K562 (cell line): ENCODE results near the gene NUP160. TPM values are rescaled to one million over a fixed set of nuclear protein-coding genes. Genes with fewer than 3 reads are reported as not detected.

Experiments
- ATAC-seq: fragments of 200-7000 bp; cut with Tn5 transposase; 3 replicates; pipeline ENCODE4 v1.9.1; 2020; ENCODE audit warnings: moderate library complexity
- BruUV-seq: library from RNA; stranded (reverse); fragments of 400-500 nt; replicated peaks from 2 replicates; lab custom pipeline; 2021; lab: Mats Ljungman, UMichigan
- CTCF ChIA-PET: fragments of 300-600 bp; formaldehyde crosslinking; extraction: SDS; loops from one replicate; lab custom pipeline; 2021; ENCODE audit warnings: low intra/inter-chr PET ratio; lab: Yijun Ruan, JAX
- POLR2A ChIA-PET: fragments of 300-600, 350-650 bp; sonication (Branson Sonifier 250); formaldehyde crosslinking; extraction: SDS; loops from one replicate; lab custom pipeline; 2021; ENCODE audit warnings: antibody characterized with exemption, inconsistent platforms; lab: Yijun Ruan, JAX
- DNase-seq, 4 experiments: peaks; one replicate each; pipeline versions ENCODE4 v3.0.0 to v3.0.0-alpha.2; 2011 to 2018; ENCODE audit warnings: low spot score in 3 of 4, mixed read lengths in 3 of 4; ENCODE audit errors: extremely low read depth in 1 of 4
- FAIRE-seq: peaks from 2 replicates; lab custom pipeline; 2011; peaks lifted over from hg19 to GRCh38; lab: Jason Lieb, UNC
- H2AFZ ChIP-seq: 2 replicates; pipeline ENCODE4 v1.6.0; 2011; ENCODE audit warnings: low read depth, low read length, control low read depth, inconsistent platforms
- H3K27ac ChIP-seq: fragments of 200-600 bp; 3 replicates; pipeline ENCODE4 v1.8.0; 2011; ENCODE audit warnings: low read depth, mild to moderate bottlenecking, control low read depth, inconsistent platforms, low read length, moderate library complexity, mixed read lengths; ENCODE audit errors: extremely low read depth
- H3K27me3 ChIP-seq, 2 experiments: fragments of 300-600 bp in 1 of 2; 2 replicates in 1 of 2; 3 replicates in 1 of 2; pipeline versions ENCODE4 v1.6.0 to v1.8.0; 2011; ENCODE audit warnings: inconsistent platforms in 2 of 2, low read length in 2 of 2, mild to moderate bottlenecking in 1 of 2, mixed read lengths in 1 of 2, moderate library complexity in 1 of 2; ENCODE audit not compliant: control insufficient read depth in 2 of 2, insufficient read depth in 2 of 2
- H3K36me3 ChIP-seq: fragments of 300-600 bp; 3 replicates; pipeline ENCODE4 v1.8.0; 2011; ENCODE audit warnings: mild to moderate bottlenecking, low read length, inconsistent platforms; ENCODE audit not compliant: control insufficient read depth, insufficient read depth
- H3K4me1 ChIP-seq, 2 experiments: fragments of 200-600 bp in 1 of 2; replicated peaks in 1 of 2; 2 replicates in 1 of 2; 3 replicates in 1 of 2; pipeline versions ENCODE4 v1.5.1 to v1.8.0; 2011; ENCODE audit warnings: inconsistent platforms in 2 of 2, low read length in 2 of 2, mild to moderate bottlenecking in 1 of 2, mixed read lengths in 1 of 2, moderate library complexity in 1 of 2; ENCODE audit not compliant: control insufficient read depth in 2 of 2, insufficient read depth in 2 of 2
- H3K4me2 ChIP-seq: 2 replicates; pipeline ENCODE4 v1.6.1; 2011; ENCODE audit warnings: low read length, control low read depth, inconsistent platforms, mixed read lengths; ENCODE audit not compliant: insufficient read depth
- H3K4me3 ChIP-seq: fragments of 200-600 bp; sonication (generic), shearing (Covaris generic); 2 replicates; pipeline ENCODE4 v1.5.1; 2016; ENCODE audit warnings: control low read depth, inconsistent platforms
- H3K79me2 ChIP-seq: fragments of 200-600 bp; 3 replicates; pipeline ENCODE4 v1.8.0; 2011; ENCODE audit warnings: low read length, inconsistent platforms; ENCODE audit not compliant: control insufficient read depth, insufficient read depth
- H3K9ac ChIP-seq, 2 experiments: 2 replicates each; pipeline versions ENCODE4 v1.6.0 to v1.6.1; 2011; ENCODE audit warnings: low read depth in 2 of 2, low read length in 2 of 2, control low read depth in 1 of 2, inconsistent platforms in 1 of 2, mild to moderate bottlenecking in 1 of 2, mixed read lengths in 1 of 2; ENCODE audit not compliant: insufficient read depth in 1 of 2
- H3K9me1 ChIP-seq: one replicate; pipeline ENCODE4 v1.6.0; 2011; ENCODE audit warnings: inconsistent platforms, mild to moderate bottlenecking, low read length, moderate library complexity; ENCODE audit not compliant: control insufficient read depth, insufficient read depth
- H3K9me3 ChIP-seq: replicated peaks from 2 replicates; pipeline ENCODE4 v1.5.1; 2011; ENCODE audit warnings: low read depth, low read length, inconsistent platforms; ENCODE audit not compliant: control insufficient read depth, insufficient read depth
- H4K20me1 ChIP-seq: replicated peaks from 2 replicates; pipeline ENCODE4 v1.6.1; 2011; ENCODE audit warnings: low read length, inconsistent platforms, mixed read lengths; ENCODE audit not compliant: control insufficient read depth, insufficient read depth
- ARID4B ChIP-seq: sonication (generic); formaldehyde crosslinking; IDR thresholded peaks from 2 replicates; pipeline ENCODE4 v1.8.0; 2022; ENCODE audit warnings: mild to moderate bottlenecking, missing genetic modification reagents
- ETV1 ChIP-seq: fragments of 450-650 bp; conservative IDR thresholded peaks from 2 replicates; pipeline ENCODE4 v1.6.1; 2016; ENCODE audit warnings: missing genetic modification characterization, control low read depth, low read depth, missing compliant biosample characterization
- FOXJ3 ChIP-seq: sonication (generic); formaldehyde crosslinking; IDR thresholded peaks from 2 replicates; pipeline ENCODE4 v1.4.0; 2020; ENCODE audit warnings: mild to moderate bottlenecking, missing genetic modification reagents
- GATAD2B ChIP-seq: fragments of 450-650 bp; IDR thresholded peaks from 2 replicates; pipeline ENCODE4 v1.6.1; 2017; ENCODE audit warnings: mild to moderate bottlenecking, borderline replicate concordance
- HDAC8 ChIP-seq: fragments of 450-650 bp; IDR thresholded peaks from 2 replicates; pipeline ENCODE4 v1.6.1; 2016; ENCODE audit warnings: mild to moderate bottlenecking, missing genetic modification characterization, moderate library complexity, missing compliant biosample characterization
- MCM3 ChIP-seq: fragments of 450-650 bp; IDR thresholded peaks from 2 replicates; pipeline ENCODE4 v1.6.1; 2016
- NFE2 ChIP-seq: IDR thresholded peaks from 2 replicates; pipeline ENCODE4 v1.6.1; 2014; ENCODE audit warnings: antibody characterized with exemption, low read depth
- ZBTB12 ChIP-seq: fragments of 250-450 bp; sonication (Bioruptor Pico); IDR thresholded peaks from 2 replicates; pipeline ENCODE4 v1.4.0; 2020
- ZBTB8A ChIP-seq: fragments of 450-650 bp; IDR thresholded peaks from 2 replicates; pipeline ENCODE4 v1.6.1; 2018; ENCODE audit warnings: mild to moderate bottlenecking, moderate library complexity; ENCODE audit not compliant: partially characterized antibody
- ZEB2 ChIP-seq: fragments of 450-650 bp; IDR thresholded peaks from 2 replicates; pipeline ENCODE4 v1.6.1; 2016
- ZNF586 ChIP-seq: fragments of 450-650 bp; formaldehyde crosslinking; conservative IDR thresholded peaks from 2 replicates; pipeline ENCODE4 v1.4.0; 2020; ENCODE audit warnings: mild to moderate bottlenecking, moderate library complexity
- ZNF717 ChIP-seq: fragments of 250-450 bp; sonication (Bioruptor Pico); IDR thresholded peaks from 2 replicates; pipeline ENCODE4 v1.5.0; 2021
- WGBS: fragments of 100-300 bp; shearing (Covaris generic); methylation state at CpG from one replicate; pipeline ENCODE4 v1.1.6; 2016; ENCODE audit warnings: low coverage, mixed read lengths; ENCODE audit not compliant: insufficient coverage; ENCODE audit errors: missing lambda C conversion rate; 5-methylcytosine and 5-hydroxymethylcytosine counted together
- in situ Hi-C: fragments of 300-500 bp; cut with MboI; formaldehyde crosslinking; loops from 4 replicates; pipeline ENCODE4 v1.15.0; 2018; ENCODE audit warnings: inconsistent platforms, mixed read lengths
- intact Hi-C: fragments of 100-400 bp; cut with micrococcal nuclease; formaldehyde crosslinking; loops from 2 replicates; pipeline ENCODE4 v1.14.2; 2022
- polyA plus RNA-seq, 8 experiments: library from polyadenylated mRNA; depleted of rRNA in 4 of 8; stranded (reverse) in 5 of 8; unstranded in 3 of 8; fragments of >200 nt; fragmentation: Nextera tagmentation in 2 of 8; fragmentation: Illumina TruSeq in 1 of 8; extraction: Ambion mirVana in 2 of 8; extraction: Trizol in 1 of 8; gene quantifications; 2 replicates each; pipeline versions ENCODE4 v1.2.1 to v1.2.3, GENCODE V29; 2011 to 2014; ENCODE audit warnings: inconsistent platforms in 1 of 8, missing spikeins in 1 of 8
- total RNA-seq, 7 experiments: library from RNA; depleted of rRNA in 6 of 7; stranded (reverse); fragments of >200 nt in 6 of 7; fragmentation: Illumina TruSeq in 2 of 7; extraction: Trizol in 2 of 7; gene quantifications; 2 replicates each; pipeline versions ENCODE4 v1.2.1 to v1.2.3, GENCODE V29; 2011 to 2021; ENCODE audit warnings: low replicate concordance in 1 of 7

NUP160 gene
- total and polyA plus RNA-seq, 9 of the 15 experiments (the other 6 are each of a cell fraction or from before 2014, with no cell fraction given), result 41.5 to 112 (median 65.0) TPM

- H3K9ac ChIP-seq, result no peak overlapping the region
- no peaks in the 10 kb centered on the region for H3K9me3 ChIP-seq
- intact Hi-C loops, result loop anchor here (10.0 kb wide), 2 partner anchors 210 to 400 kb away; partner anchors contain the start of gene MTCH2
- WGBS, result 70% methylated on average over 3 of the region's 3 CpGs
- H3K4me2 ChIP-seq, result no peak overlapping the region
- no peak for ATAC-seq
- peaks cover 0 to 4% of the 10 kb centered on the region in 2 experiments; a peak in 3 of 5 replicates for H3K4me1 ChIP-seq
- no peak for TF ChIP-seq ZNF586 (CRISPR knock-in tag)
- no peak for TF ChIP-seq ZNF717 (CRISPR knock-in tag)
- TF ChIP-seq NFE2, result no peak
- no peak for TF ChIP-seq ARID4B
- TF ChIP-seq ZBTB8A, result no peak
- no peak for TF ChIP-seq ZBTB12 (CRISPR knock-in tag)
- no peak for TF ChIP-seq MCM3
- TF ChIP-seq ZEB2, result no peak
- TF ChIP-seq GATAD2B, result no peak
- TF ChIP-seq ETV1 (tag), result no peak
- no peak for TF ChIP-seq FOXJ3 (CRISPR knock-in tag)
- no peak for TF ChIP-seq HDAC8
- H3K9me1 ChIP-seq, result no peaks in the 10 kb centered on the region
- in situ Hi-C loops, result loop anchor here (10.0 kb wide), 1 partner anchor 250 kb away; no protein-coding TSS in a partner anchor
- no peak overlapping the region for H3K27ac ChIP-seq
- POLR2A ChIA-PET, result interaction anchor here (0.5 kb wide), 1 partner anchor 584 kb away, joined by 3 read pairs; no protein-coding TSS in a partner anchor
- no peaks in the 10 kb centered on the region for H4K20me1 ChIP-seq
- no peak for DNase-seq
- no peak for FAIRE-seq
- no peak overlapping the region for H2AFZ ChIP-seq
- no peaks in the 10 kb centered on the region for H3K36me3 ChIP-seq
- no TSS peak for BruUV-seq
- CTCF ChIA-PET, result no interaction called here
- no peaks in the 10 kb centered on the region for H3K79me2 ChIP-seq
- H3K4me3 ChIP-seq, result no peak overlapping the region
- no peaks in the 10 kb centered on the region for H3K27me3 ChIP-seq
Measured at GRCh38 chr11:47854667-47855066, 6.5 kb upstream of the NUP160 start.
